ENCODE data around the gene AIDA. TPM values are rescaled to one million over a fixed set of nuclear protein-coding genes. Genes with fewer than 3 reads are reported as not detected.

Gene AIDA
- total RNA-seq, 6 experiments from 2014 or later: 87.1 to 112 (median 103) TPM

DNA sequence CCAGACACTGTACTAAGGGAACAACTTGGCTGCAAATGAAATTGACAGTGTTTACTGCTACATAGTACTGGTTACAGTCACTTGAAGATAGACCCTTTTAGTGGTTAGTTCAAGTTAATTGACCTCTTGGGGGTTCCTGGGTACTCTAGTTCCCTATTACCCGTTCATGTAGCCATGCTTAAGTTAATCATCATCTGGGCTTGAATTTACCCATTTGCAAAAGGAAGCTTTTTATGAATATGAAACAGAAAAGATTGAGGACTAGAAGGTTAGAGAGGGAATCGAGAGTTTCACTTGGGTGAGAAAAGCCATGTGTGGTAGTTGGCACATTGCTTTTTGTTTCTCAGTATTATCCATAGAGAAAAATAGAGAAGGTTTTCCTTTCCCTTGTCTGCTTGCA is 91.7 kb downstream of the AIDA start:
- Mint-ChIP-seq H3K27me3 (ENCODE audit: insufficient read depth) (peaks cover 2% of the 10 kb centered on the region; the same call in 1 of the 2 replicates), H3K9me3 (no peaks in the 10 kb centered on the region), H3K27ac (no peak overlapping the region), H3K4me3 (no peak overlapping the region), H3K36me3 (ENCODE audit: low read depth) (peaks cover 5% of the 10 kb centered on the region), H3K4me1 (ENCODE audit: low read depth) (peaks cover 32% of the 10 kb centered on the region)
- TF ChIP-seq, protein P1, sequence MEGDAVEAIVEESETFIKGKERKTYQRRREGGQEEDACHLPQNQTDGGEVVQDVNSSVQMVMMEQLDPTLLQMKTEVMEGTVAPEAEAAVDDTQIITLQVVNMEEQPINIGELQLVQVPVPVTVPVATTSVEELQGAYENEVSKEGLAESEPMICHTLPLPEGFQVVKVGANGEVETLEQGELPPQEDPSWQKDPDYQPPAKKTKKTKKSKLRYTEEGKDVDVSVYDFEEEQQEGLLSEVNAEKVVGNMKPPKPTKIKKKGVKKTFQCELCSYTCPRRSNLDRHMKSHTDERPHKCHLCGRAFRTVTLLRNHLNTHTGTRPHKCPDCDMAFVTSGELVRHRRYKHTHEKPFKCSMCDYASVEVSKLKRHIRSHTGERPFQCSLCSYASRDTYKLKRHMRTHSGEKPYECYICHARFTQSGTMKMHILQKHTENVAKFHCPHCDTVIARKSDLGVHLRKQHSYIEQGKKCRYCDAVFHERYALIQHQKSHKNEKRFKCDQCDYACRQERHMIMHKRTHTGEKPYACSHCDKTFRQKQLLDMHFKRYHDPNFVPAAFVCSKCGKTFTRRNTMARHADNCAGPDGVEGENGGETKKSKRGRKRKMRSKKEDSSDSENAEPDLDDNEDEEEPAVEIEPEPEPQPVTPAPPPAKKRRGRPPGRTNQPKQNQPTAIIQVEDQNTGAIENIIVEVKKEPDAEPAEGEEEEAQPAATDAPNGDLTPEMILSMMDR (IDR thresholded peaks at IDR 0.05): no peak
- DNase-seq: no peak

DNA sequence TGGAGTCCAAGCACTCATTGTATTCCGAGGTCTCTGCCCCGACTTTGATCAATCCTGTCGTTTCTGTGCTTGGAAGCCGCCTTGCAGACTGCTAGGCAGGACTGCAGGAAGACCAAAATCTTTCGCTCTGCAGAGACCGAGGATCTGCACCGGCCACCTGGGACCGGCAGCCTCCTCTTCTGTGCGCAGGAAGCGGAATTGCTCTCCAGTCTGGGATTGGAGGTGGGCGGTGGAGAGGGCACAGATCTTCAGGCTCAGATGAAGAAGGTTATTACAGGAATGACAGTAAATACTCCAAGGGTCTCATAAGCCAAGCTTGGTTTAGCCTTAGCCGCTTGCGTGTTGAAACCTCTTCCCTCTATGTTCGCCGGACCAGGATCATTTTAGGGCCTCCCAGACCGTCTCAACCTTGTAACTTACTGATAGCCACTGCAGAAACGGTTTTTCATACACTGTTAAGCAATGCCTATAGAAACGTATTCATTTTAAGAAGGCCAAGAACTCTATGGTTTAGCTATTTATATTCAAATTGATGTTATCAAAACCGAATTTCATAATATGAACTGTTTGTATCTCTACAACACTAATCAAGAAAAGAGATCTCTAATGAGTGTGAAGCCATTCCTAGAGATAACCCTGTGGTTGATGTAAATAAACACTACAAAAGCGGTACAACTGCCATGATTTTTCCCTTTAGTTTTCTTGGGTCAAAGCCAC is 93.3 kb downstream of the AIDA start:
- TF ChIP-seq, protein P1 (IDR thresholded peaks at IDR 0.05): no peak
- Mint-ChIP-seq H3K4me1 (ENCODE audit: low read depth) (peaks cover 32% of the 10 kb centered on the region), H3K27me3 (ENCODE audit: insufficient read depth) (peaks cover 2% of the 10 kb centered on the region; the same call in 1 of the 2 replicates), H3K4me3 (peak overlapping the region; percentile 94), H3K9me3 (no peaks in the 10 kb centered on the region), H3K27ac (peak overlapping the region; percentile 66), H3K36me3 (ENCODE audit: low read depth) (peaks cover 5% of the 10 kb centered on the region)
- peak; percentile 5 for DNase-seq

Other genes starting within 250 kb of the AIDA start
- under 1 TPM in 3 of 6 experiments, not detected in 3; 0.07 to 0.45 (median 0.31) TPM for gene HHIPL2, start 164.4 kb downstream of the AIDA start, total RNA-seq (2021; fragmentation: NEBNext Ultra II Directional; extraction: Animal tissue kit (Norgen Biotek cat#: 25700))
- gene TAF1A, start 122.6 kb downstream of the AIDA start, total RNA-seq (2021; fragmentation: NEBNext Ultra II Directional; extraction: Animal tissue kit (Norgen Biotek cat#: 25700)): 1 to 10 TPM; 5.3 to 7.1 (median 5.9) TPM
- 10 to 100 TPM; 55.6 to 68.3 (median 62.1) TPM for gene MIA3, start 94.4 kb downstream of the AIDA start, total RNA-seq (2021; fragmentation: NEBNext Ultra II Directional; extraction: Animal tissue kit (Norgen Biotek cat#: 25700))
- gene BROX, start 73 bp upstream of the AIDA start, total RNA-seq (2021; fragmentation: NEBNext Ultra II Directional; extraction: Animal tissue kit (Norgen Biotek cat#: 25700)): 10 to 100 TPM; 61.0 to 71.0 (median 67.6) TPM
- not detected for gene FAM177B, start 24.7 kb upstream of the AIDA start, total RNA-seq (2021; fragmentation: NEBNext Ultra II Directional; extraction: Animal tissue kit (Norgen Biotek cat#: 25700))
- 1 to 10 TPM; 2.8 to 4.0 (median 3.7) TPM for gene DISP1, start 102.5 kb upstream of the AIDA start, total RNA-seq (2021; fragmentation: NEBNext Ultra II Directional; extraction: Animal tissue kit (Norgen Biotek cat#: 25700))

All from HFFc6 (cell line).